Immature natural killer cell (primary cell): ENCODE data around the gene COMMD10. TPM values are rescaled to one million over a fixed set of nuclear protein-coding genes. Genes with fewer than 3 reads are reported as not detected.
A peak's percentile ranks its signal among the peaks of the same experiment; 100 is the strongest.

Experiments used
- DNase-seq, 3 donors: peaks; one replicate each; pipeline ENCODE4 v3.0.0; 2022; ENCODE audit warnings: mixed read lengths in 1 of 3
- H3K27ac Mint-ChIP-seq, 6 donors: one replicate each; pipeline ENCODE4 v1.8.0; 2020; ENCODE audit warnings: mixed read lengths in 6 of 6, mild to moderate bottlenecking in 5 of 6, inconsistent platforms in 4 of 6, moderate library complexity in 3 of 6
- H3K27me3 Mint-ChIP-seq, 3 donors: one replicate each; pipeline ENCODE4 v1.8.0; 2020 to 2021; ENCODE audit warnings: low read depth in 3 of 3, mild to moderate bottlenecking in 3 of 3, mixed read lengths in 3 of 3, moderate library complexity in 3 of 3, inconsistent platforms in 1 of 3
- H3K36me3 Mint-ChIP-seq, 3 donors: one replicate each; pipeline ENCODE4 v1.8.0; 2020; ENCODE audit warnings: mixed read lengths in 3 of 3, inconsistent platforms in 2 of 3, mild to moderate bottlenecking in 2 of 3
- H3K4me1 Mint-ChIP-seq, 2 donors: one replicate each; pipeline ENCODE4 v1.8.0; 2020; ENCODE audit warnings: inconsistent platforms in 2 of 2, mild to moderate bottlenecking in 2 of 2, mixed read lengths in 2 of 2, moderate library complexity in 1 of 2
- H3K4me3 Mint-ChIP-seq, 5 donors: one replicate each; pipeline ENCODE4 v1.8.0; 2020; ENCODE audit warnings: mild to moderate bottlenecking in 5 of 5, mixed read lengths in 5 of 5, inconsistent platforms in 3 of 5, moderate library complexity in 3 of 5
- H3K9me3 Mint-ChIP-seq, 6 donors: one replicate each; pipeline ENCODE4 v1.8.0; 2020; ENCODE audit warnings: mild to moderate bottlenecking in 6 of 6, mixed read lengths in 6 of 6, inconsistent platforms in 4 of 6, moderate library complexity in 3 of 6
- polyA plus RNA-seq, 3 donors: library from polyadenylated mRNA; unstranded; fragments of 300-500 nt; fragmentation: Illumina TruSeq; gene quantifications; one replicate each; pipeline ENCODE4 v1.2.3, GENCODE V29; 2021

Gene COMMD10
- polyA plus RNA-seq, 3 donors from 2014 or later: 48.8 to 69.1 (median 51.4) TPM

DNA sequence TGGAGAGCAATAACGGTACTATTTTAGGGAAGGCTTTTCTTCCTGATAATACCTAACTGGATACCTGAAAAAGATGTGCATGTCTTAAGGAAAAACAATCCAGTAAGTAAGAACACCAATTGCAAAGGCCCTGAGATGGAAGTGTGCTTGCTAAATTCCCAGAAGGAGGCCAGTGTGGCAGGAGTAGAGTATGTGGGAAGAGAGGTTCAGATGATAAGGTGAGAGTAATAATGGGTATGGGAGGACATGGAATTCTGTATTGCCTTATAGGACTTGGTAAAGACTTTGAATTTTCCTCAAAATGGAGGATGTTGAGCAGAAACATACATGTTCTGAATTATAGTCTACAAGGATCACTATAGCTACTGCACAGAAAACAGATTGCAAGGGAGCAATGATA, 89.3 kb downstream of the COMMD10 start:
- no peak overlapping the region for H3K4me3 Mint-ChIP-seq
- no peak overlapping the region for H3K27ac Mint-ChIP-seq
- no peaks in the 10 kb centered on the region for H3K4me1 Mint-ChIP-seq
- H3K27me3 Mint-ChIP-seq: peaks cover 0 to 2% (median 0%) of the 10 kb centered on the region in 3 donors
- DNase-seq: no peak
- H3K9me3 Mint-ChIP-seq: peaks cover 0 to 12% (median under 1%) of the 10 kb centered on the region in 6 donors
- H3K36me3 Mint-ChIP-seq: peaks cover 3 to 17% (median 5%) of the 10 kb centered on the region in 3 donors

DNA sequence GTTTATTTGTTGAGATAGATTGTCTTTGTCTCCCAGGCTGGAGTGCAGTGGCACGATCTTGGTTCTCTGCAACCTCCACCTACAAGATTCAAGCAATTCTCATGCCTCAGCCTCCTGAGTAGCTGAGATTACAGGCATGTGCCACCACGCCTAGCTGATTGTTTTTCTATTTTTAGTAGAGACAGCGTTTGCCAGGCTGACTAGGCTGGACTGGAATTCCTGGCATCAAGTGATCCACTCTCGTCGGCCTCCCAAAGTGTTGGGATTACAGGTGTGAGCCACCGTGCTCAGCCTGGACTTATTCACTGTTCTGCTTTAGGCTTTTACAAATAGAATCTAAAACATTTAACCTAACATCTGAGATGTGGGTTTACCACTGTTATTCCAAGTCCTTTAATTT, 91.3 kb downstream of the COMMD10 start:
- H3K9me3 Mint-ChIP-seq: peaks cover 0 to 4% (median 0%) of the 10 kb centered on the region in 6 donors
- H3K4me1 Mint-ChIP-seq: no peaks in the 10 kb centered on the region
- no peak for DNase-seq
- no peak overlapping the region for H3K4me3 Mint-ChIP-seq
- H3K36me3 Mint-ChIP-seq: peaks cover 0 to 15% (median 5%) of the 10 kb centered on the region in 3 donors
- no peak overlapping the region for H3K27ac Mint-ChIP-seq
- peaks cover 0 to 2% (median 0%) of the 10 kb centered on the region in 3 donors for H3K27me3 Mint-ChIP-seq

DNA sequence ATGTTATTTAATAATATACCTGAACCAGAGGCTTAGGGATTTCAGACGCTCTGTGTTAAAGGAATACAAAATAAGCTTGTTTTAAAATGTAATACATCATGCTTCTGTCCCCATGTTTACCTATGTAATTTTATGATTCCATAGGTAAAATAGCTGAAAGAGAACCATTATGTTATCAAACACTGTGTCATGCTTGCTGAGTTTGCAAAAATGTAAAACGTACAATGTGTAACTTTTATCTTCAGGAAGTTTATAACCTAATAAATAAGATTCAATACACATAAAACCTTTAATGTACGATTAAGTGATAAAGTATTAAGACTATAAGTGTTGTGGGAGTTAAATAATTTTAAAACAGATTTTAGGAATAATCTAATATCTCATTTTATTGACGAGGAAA, 94.1 kb downstream of the COMMD10 start:
- Mint-ChIP-seq H3K27ac (no peak overlapping the region), H3K9me3 (peaks cover 0 to 2% (median 0%) of the 10 kb centered on the region in 6 donors), H3K4me3 (no peak overlapping the region), H3K36me3 (peaks cover 0 to 17% (median under 1%) of the 10 kb centered on the region in 3 donors), H3K4me1 (no peaks in the 10 kb centered on the region), H3K27me3 (peaks cover 0 to 2% (median 0%) of the 10 kb centered on the region in 3 donors)
- no peak for DNase-seq

DNA sequence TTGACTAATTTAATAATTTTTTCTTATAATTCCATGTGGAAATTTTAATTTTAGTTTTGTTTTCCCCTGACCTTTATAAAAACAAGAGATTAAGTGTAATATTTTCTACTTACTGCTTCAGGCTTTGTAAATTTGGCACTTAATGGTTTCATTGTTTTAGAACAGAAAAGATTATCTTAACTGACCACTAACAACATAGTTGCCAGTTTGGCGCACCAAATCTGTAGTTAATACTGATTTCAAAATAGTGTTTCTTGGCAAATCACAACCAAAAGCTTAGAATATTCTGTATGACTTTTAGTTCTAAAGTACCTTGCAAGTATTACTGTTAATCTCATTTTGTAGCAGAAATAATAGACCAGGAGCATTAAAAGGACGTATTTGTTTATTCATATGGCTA, 124.3 kb downstream of the COMMD10 start:
- Mint-ChIP-seq H3K27me3 (no peaks in the 10 kb centered on the region), H3K4me3 (no peak overlapping the region), H3K36me3 (no peaks in the 10 kb centered on the region), H3K27ac (no peak overlapping the region), H3K4me1 (no peaks in the 10 kb centered on the region), H3K9me3 (no peaks in the 10 kb centered on the region)
- no peak for DNase-seq

DNA sequence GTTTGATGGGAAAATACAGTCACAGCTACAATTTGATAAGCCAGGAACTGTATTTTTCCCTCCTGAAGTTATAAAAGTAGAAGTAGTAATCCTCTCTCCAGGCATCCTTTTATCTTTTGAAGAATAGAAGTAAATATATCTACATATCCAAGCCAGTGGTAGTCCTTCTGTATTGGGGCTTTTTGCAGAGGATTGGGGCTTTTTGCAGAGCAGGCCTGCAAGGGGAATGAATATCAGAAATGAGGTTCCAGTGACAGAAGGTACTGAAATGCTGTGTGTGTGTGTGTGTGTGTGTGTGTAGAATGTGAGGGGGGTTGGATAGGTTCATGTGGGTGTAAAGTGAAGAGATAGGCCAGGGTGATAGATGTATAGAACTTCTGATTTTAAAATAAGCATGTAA, 127.4 kb downstream of the COMMD10 start:
- Mint-ChIP-seq H3K9me3 (no peaks in the 10 kb centered on the region), H3K4me3 (no peak overlapping the region), H3K36me3 (peaks cover 0 to 4% (median 0%) of the 10 kb centered on the region in 3 donors), H3K27ac (no peak overlapping the region), H3K4me1 (no peaks in the 10 kb centered on the region), H3K27me3 (no peaks in the 10 kb centered on the region)
- no peak for DNase-seq

DNA sequence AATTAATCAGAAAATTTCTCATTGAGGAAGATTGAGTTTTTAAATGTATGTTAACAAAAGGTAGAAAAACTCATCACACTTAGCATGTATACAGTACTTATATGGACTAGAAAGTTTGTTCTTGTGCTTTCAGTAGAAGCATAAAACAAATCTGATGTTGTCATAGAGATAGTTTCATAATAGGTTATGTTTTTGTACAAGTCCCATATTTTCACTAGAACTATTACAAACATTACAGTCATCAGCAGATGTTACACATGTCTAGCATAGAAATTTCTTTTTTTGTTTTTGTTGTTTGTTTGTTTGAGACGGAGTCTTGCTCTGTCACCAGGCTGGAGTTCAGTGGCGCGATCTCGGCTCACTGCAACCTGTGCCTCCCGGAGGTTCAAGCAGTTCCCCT, 131.4 kb downstream of the COMMD10 start:
- Mint-ChIP-seq H3K4me1 (no peaks in the 10 kb centered on the region), H3K36me3 (peaks cover 3 to 9% (median 3%) of the 10 kb centered on the region in 3 donors), H3K27ac (no peak overlapping the region), H3K4me3 (no peak overlapping the region), H3K9me3 (no peaks in the 10 kb centered on the region), H3K27me3 (no peaks in the 10 kb centered on the region)
- DNase-seq: no peak

DNA sequence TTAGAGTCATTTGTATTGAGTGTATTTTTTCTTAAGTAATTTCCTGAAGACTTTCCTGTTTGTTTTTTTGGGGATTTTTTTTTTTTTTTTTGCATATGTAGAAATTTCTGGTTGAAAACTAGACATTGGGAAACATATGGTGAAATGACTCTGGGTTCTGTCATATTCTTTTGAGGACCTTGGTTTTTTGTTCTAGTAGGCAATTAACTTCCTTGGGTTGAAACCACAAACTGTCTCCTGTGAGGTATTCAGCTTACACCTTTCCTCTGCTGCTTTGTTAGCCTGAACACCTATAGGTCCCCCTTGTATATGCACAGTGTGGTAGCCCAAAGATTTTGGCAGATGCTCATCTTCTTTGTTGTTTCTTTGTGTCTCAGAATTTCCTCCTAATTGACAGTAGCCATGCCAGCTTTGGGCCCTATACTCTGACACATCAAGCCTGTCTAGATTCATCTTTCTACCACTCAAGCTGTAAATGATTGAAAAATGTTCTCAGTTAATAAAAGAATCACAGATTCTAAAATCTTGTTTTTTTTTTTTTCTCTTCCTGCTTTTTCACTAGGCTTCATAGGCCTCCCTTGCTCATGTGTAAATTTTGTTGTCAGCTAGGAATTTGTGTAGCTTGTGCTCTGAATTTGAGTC, 140.6 kb downstream of the COMMD10 start:
- H3K27ac Mint-ChIP-seq: peak overlapping the region in 2 of 6 donors; percentile 17 to 68
- peaks cover 0 to 7% (median 3%) of the 10 kb centered on the region in 6 donors for H3K9me3 Mint-ChIP-seq
- H3K4me1 Mint-ChIP-seq: peaks cover 13 to 18% of the 10 kb centered on the region in 2 donors
- no peaks in the 10 kb centered on the region for H3K27me3 Mint-ChIP-seq
- H3K4me3 Mint-ChIP-seq: no peak overlapping the region
- peaks cover 12 to 18% (median 14%) of the 10 kb centered on the region in 3 donors for H3K36me3 Mint-ChIP-seq
- no peak for DNase-seq

DNA sequence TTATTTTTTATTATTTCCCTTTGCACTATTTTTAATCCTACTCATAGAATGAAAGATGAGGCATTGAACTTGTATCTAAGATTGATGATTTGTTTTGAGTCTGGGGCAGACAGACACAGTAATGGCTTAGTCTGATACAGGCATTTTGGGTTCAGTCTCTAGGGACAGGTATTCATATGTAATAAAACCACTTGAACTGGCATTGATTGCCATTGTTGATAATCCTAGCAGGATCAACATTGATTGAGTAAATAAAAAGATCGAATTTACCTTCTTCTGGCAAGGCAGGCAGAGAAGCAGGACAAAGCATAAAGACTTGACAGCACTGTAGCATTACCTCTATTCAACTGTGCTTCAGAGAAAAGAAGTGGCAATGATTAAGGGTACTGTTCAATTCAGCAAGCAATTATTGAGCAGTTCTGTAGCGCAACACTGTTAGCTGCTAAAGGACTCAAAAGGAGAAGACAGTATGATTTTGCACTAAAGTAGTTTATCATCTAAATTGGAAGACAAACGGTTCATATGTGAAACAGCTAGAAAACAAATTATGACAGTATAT, 144.4 kb downstream of the COMMD10 start:
- Mint-ChIP-seq H3K4me3 (no peak overlapping the region), H3K27ac (no peak overlapping the region), H3K9me3 (peaks cover 0 to 5% (median 3%) of the 10 kb centered on the region in 6 donors), H3K27me3 (no peaks in the 10 kb centered on the region), H3K36me3 (peaks cover 11 to 15% (median 13%) of the 10 kb centered on the region in 3 donors), H3K4me1 (peaks cover 13 to 16% of the 10 kb centered on the region in 2 donors)
- no peak for DNase-seq

DNA sequence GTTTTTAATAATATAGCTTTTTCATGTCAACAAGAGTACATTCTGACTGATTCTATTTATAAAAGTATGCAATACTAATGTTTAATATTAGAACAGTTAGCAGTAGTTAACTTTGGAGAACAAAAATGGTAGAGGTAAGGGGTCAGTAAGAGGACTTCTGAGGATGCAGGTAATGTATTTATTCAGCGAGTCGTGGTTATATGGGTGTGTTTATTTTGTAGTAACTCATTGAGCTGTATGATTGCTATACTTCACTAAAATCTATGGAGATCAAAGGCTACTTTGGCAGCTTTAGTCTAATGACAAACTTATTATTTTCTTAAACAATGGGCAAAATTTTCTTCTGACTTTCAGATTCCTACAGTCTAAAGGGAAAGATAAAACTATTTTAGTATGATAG, 146.5 kb downstream of the COMMD10 start:
- H3K27me3 Mint-ChIP-seq: no peaks in the 10 kb centered on the region
- peaks cover 3 to 8% (median 4%) of the 10 kb centered on the region in 3 donors for H3K36me3 Mint-ChIP-seq
- no peaks in the 10 kb centered on the region for H3K9me3 Mint-ChIP-seq
- H3K4me1 Mint-ChIP-seq: peaks cover under 1% of the 10 kb centered on the region in 2 donors
- H3K27ac Mint-ChIP-seq: no peak overlapping the region
- no peak overlapping the region for H3K4me3 Mint-ChIP-seq
- no peak for DNase-seq

DNA sequence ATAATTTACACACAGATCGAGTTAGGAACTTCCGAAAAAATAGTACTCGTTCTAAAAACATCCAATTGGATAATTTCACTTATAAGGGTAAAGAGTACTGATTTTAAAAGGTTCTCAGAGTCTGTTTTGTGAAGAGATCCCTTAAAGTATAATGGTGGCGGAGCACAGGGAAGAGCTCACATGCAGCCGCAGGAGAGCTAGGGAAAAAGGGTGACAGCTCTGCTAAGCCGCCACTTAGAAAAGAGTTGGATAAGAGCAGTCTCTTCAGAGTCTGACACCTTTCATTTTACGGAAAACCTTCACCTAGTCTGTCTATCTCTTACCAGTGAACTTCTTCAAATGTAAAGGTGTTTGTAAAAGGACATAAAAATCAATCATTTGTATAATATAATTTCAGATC, 149.9 kb downstream of the COMMD10 start:
- no peaks in the 10 kb centered on the region for H3K9me3 Mint-ChIP-seq
- no peak overlapping the region for H3K27ac Mint-ChIP-seq
- no peak overlapping the region for H3K4me3 Mint-ChIP-seq
- no peak for DNase-seq
- peaks cover 3 to 8% (median 3%) of the 10 kb centered on the region in 3 donors for H3K36me3 Mint-ChIP-seq
- no peaks in the 10 kb centered on the region for H3K27me3 Mint-ChIP-seq
- H3K4me1 Mint-ChIP-seq: peaks cover 0 to 2% of the 10 kb centered on the region in 2 donors

DNA sequence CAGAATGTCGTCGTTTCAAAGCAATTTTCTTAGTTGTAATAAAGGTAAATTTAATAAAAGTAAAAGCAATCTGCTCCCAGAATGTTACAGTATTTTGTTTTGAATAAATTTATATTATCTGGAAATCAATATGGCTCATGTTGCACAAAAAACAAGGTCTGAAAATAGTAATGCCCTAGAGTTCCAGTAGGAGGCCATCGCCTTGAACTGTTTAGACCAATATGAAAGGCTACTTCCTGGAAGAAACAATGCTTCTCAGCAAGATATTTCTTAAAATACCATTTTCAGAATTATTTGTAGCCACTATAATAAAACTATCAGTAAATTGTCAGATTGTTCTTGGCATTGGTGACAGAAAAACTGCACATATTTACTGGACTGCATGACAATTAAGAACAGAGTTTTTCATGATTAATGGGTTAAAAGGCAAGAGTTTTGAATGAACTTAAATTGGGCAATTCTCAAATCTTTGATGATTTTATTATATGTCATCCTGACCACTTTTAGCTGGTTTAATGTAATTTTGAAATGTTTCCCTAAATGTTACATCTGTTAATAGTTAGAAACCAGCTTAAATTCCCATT, 153.2 kb downstream of the COMMD10 start:
- Mint-ChIP-seq H3K36me3 (peaks cover 3 to 9% (median 8%) of the 10 kb centered on the region in 3 donors), H3K27ac (no peak overlapping the region)

DNA sequence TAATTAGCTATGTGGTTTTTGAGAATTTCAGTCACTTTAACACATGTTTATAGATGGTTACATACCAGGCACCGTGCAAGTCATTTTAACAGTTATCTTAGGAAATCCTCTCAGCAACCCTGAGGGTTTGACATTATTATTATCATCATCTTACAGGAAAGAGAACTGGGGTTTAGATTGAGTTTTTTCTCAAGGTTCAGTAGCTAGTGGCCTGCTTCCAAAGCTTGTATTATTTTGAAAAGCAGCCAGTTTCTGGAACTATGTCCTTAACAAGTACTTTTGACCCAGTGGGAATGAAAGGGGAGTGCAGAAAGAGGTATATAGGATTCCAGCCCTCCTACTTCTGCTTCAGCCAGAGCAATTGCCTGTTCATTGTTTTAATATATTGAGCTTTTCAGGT, 157.5 kb downstream of the COMMD10 start:
- no peak overlapping the region for H3K4me3 Mint-ChIP-seq
- DNase-seq: no peak
- H3K4me1 Mint-ChIP-seq: no peaks in the 10 kb centered on the region
- peaks cover 0 to 7% (median 4%) of the 10 kb centered on the region in 6 donors for H3K9me3 Mint-ChIP-seq
- H3K27me3 Mint-ChIP-seq: peaks cover 0 to 2% (median 0%) of the 10 kb centered on the region in 3 donors
- peaks cover 10 to 26% (median 16%) of the 10 kb centered on the region in 3 donors for H3K36me3 Mint-ChIP-seq
- no peak overlapping the region for H3K27ac Mint-ChIP-seq

More for the DNA sequence above, 153.2 kb downstream of the COMMD10 start:
- no peaks in the 10 kb centered on the region for H3K27me3 Mint-ChIP-seq
- H3K4me3 Mint-ChIP-seq: no peak overlapping the region
- peaks cover 0 to 2% of the 10 kb centered on the region in 2 donors for H3K4me1 Mint-ChIP-seq
- no peaks in the 10 kb centered on the region for H3K9me3 Mint-ChIP-seq
- DNase-seq: no peak

DNA sequence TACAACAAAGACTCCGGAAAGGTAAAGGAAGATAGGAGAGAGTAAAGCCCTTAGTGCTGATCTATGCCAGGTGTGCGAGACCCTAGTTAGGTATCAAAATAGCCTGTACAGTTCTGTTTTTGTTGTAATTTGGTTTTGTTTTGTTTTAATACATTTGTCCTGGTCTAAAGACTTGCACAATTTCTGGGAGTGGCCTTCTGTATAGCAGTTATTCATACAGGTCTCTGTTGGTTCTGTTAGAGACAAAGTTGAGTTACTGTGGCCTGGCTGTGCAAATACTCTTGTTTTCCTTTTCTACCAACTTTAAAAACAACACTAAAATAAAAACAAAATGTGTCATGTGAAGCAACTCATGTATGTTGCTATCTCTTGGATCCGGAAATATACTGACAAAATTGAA, 163.6 kb downstream of the COMMD10 start:
- Mint-ChIP-seq H3K27ac (no peak overlapping the region), H3K36me3 (peaks cover 18 to 24% (median 20%) of the 10 kb centered on the region in 3 donors), H3K9me3 (peaks cover 0 to 15% (median 5%) of the 10 kb centered on the region in 6 donors), H3K4me1 (no peaks in the 10 kb centered on the region), H3K4me3 (no peak overlapping the region), H3K27me3 (peaks cover 0 to 2% (median 0%) of the 10 kb centered on the region in 3 donors)
- no peak for DNase-seq

DNA sequence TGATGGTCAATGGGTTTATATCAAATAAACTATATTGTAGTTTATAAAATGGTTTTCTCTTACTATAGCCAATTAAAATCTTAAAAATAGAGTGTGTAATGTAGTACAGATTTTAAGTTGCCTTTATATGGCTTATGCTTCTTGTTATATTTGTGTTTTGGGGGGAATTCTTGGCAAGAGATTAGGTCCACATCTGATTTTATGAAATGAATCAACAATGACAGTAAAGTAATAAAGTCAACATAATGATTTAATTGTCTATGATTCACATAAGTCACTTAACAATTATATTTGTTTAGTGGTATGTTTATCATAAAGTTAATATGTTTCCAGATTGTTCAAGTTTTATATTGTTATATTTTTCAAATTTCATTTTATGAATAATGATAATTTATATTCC, 164.8 kb downstream of the COMMD10 start:
- H3K9me3 Mint-ChIP-seq: peaks cover 2 to 23% (median 8%) of the 10 kb centered on the region in 6 donors
- no peak overlapping the region for H3K4me3 Mint-ChIP-seq
- no peak for DNase-seq
- peaks cover 0 to 2% (median 0%) of the 10 kb centered on the region in 3 donors for H3K27me3 Mint-ChIP-seq
- peaks cover 19 to 21% (median 20%) of the 10 kb centered on the region in 3 donors for H3K36me3 Mint-ChIP-seq
- no peak overlapping the region for H3K27ac Mint-ChIP-seq
- no peaks in the 10 kb centered on the region for H3K4me1 Mint-ChIP-seq
